K562 (cell line): ENCODE results near the gene ASCC1. TPM values are rescaled to one million over a fixed set of nuclear protein-coding genes. Genes with fewer than 3 reads are reported as not detected.
A peak's percentile ranks its signal among the peaks of the same experiment; 100 is the strongest.

Source experiments
- CBX5 ChIP-seq: IDR thresholded peaks from 2 replicates; pipeline ENCODE4 v1.6.1; 2014; ENCODE audit warnings: low read depth, borderline replicate concordance
- FOXK2 ChIP-seq, 2 experiments: fragments of 450-650 bp; IDR thresholded peaks in 1 of 2; conservative IDR thresholded peaks in 1 of 2; 2 replicates each; pipeline ENCODE4 v1.6.1; 2016; ENCODE audit warnings: low read depth in 2 of 2, mild to moderate bottlenecking in 1 of 2
- HEY1 ChIP-seq: fragments of 250-450 bp; sonication (Bioruptor Pico); IDR thresholded peaks from 2 replicates; pipeline ENCODE4 v1.5.0; 2020; ENCODE audit warnings: mild to moderate bottlenecking, moderate library complexity, borderline replicate concordance
- HMG20A ChIP-seq: fragments of 450-650 bp; formaldehyde crosslinking; conservative IDR thresholded peaks from 2 replicates; pipeline ENCODE4 v1.4.0; 2020; ENCODE audit warnings: mild to moderate bottlenecking, mixed read lengths
- NCOA2 ChIP-seq, 2 experiments: fragments of 450-650 bp; IDR thresholded peaks; 2 replicates each; pipeline ENCODE4 v1.6.1; 2018; ENCODE audit warnings: mild to moderate bottlenecking in 2 of 2, moderate library complexity in 1 of 2; ENCODE audit not compliant: partially characterized antibody in 2 of 2
- NFIC ChIP-seq: fragments of 450-650 bp; IDR thresholded peaks from 2 replicates; pipeline ENCODE4 v1.6.1; 2017; ENCODE audit warnings: mild to moderate bottlenecking, inconsistent platforms
- SIN3B ChIP-seq: fragments of 450-650 bp; IDR thresholded peaks from 2 replicates; pipeline ENCODE4 v1.6.1; 2017; ENCODE audit warnings: low read depth, mild to moderate bottlenecking, moderate library complexity
- SIRT6 ChIP-seq: IDR thresholded peaks from one replicate; pipeline ENCODE4 v1.6.1; 2012; ENCODE audit warnings: low read depth, mild to moderate bottlenecking, control low read depth, inconsistent platforms, low read length, moderate library complexity
- STAT5B ChIP-seq: fragments of 250-450 bp; sonication (Bioruptor Pico); IDR thresholded peaks from 2 replicates; pipeline ENCODE4 v1.8.0; 2021; ENCODE audit warnings: mild to moderate bottlenecking, inconsistent platforms
- TAF7 ChIP-seq: fragments of 450-650 bp; IDR thresholded peaks from 2 replicates; pipeline ENCODE4 v1.6.1; 2016; ENCODE audit warnings: missing genetic modification characterization, missing compliant biosample characterization
- ZBTB8A ChIP-seq: fragments of 450-650 bp; IDR thresholded peaks from 2 replicates; pipeline ENCODE4 v1.6.1; 2018; ENCODE audit warnings: mild to moderate bottlenecking, moderate library complexity; ENCODE audit not compliant: partially characterized antibody
- ZNF274 ChIP-seq: IDR thresholded peaks from 2 replicates; pipeline ENCODE4 v1.6.1; 2011; ENCODE audit warnings: low read depth, mild to moderate bottlenecking, low read length, moderate library complexity, borderline replicate concordance
- ZNF507 ChIP-seq: conservative IDR thresholded peaks from 2 replicates; pipeline ENCODE4 v1.6.1; 2017; ENCODE audit warnings: missing genetic modification characterization, missing compliant biosample characterization
- ZNF707 ChIP-seq: fragments of 250-450 bp; sonication (Bioruptor Pico); conservative IDR thresholded peaks from 2 replicates; pipeline ENCODE4 v1.8.0; 2022; ENCODE audit warnings: inconsistent platforms, mild to moderate bottlenecking, moderate library complexity
- ZNF780A ChIP-seq: fragments of 250-450 bp; sonication (Bioruptor Pico); IDR thresholded peaks from 2 replicates; pipeline ENCODE4 v1.5.0; 2021; ENCODE audit warnings: mild to moderate bottlenecking
- ZNF830 ChIP-seq: fragments of 250-450 bp; sonication (Bioruptor Pico); IDR thresholded peaks from 2 replicates; pipeline ENCODE4 v1.5.0; 2021; ENCODE audit warnings: mild to moderate bottlenecking
- polyA plus RNA-seq, 8 experiments: library from polyadenylated mRNA; depleted of rRNA in 4 of 8; stranded (reverse) in 5 of 8; unstranded in 3 of 8; fragments of >200 nt; fragmentation: Nextera tagmentation in 2 of 8; fragmentation: Illumina TruSeq in 1 of 8; extraction: Ambion mirVana in 2 of 8; extraction: Trizol in 1 of 8; gene quantifications; 2 replicates each; pipeline versions ENCODE4 v1.2.1 to v1.2.3, GENCODE V29; 2011 to 2014; ENCODE audit warnings: inconsistent platforms in 1 of 8, missing spikeins in 1 of 8
- total RNA-seq, 7 experiments: library from RNA; depleted of rRNA in 6 of 7; stranded (reverse); fragments of >200 nt in 6 of 7; fragmentation: Illumina TruSeq in 2 of 7; extraction: Trizol in 2 of 7; gene quantifications; 2 replicates each; pipeline versions ENCODE4 v1.2.1 to v1.2.3, GENCODE V29; 2011 to 2021; ENCODE audit warnings: low replicate concordance in 1 of 7
- TF ChIP-seq, protein P1 (sequence below): fragments of 250-450 bp; sonication (Bioruptor Pico); IDR thresholded peaks from 2 replicates; pipeline ENCODE4 v1.8.0; 2021; ENCODE audit warnings: mild to moderate bottlenecking, moderate library complexity
- TF ChIP-seq, protein P2 (sequence below): sonication (generic); formaldehyde crosslinking; IDR thresholded peaks from 2 replicates; pipeline ENCODE4 v1.8.0; 2022; ENCODE audit warnings: missing genetic modification reagents, mild to moderate bottlenecking, borderline replicate concordance
- TF ChIP-seq, protein P3 (sequence below): sonication (generic); formaldehyde crosslinking; IDR thresholded peaks from 2 replicates; pipeline ENCODE4 v1.8.1; 2022; ENCODE audit warnings: missing genetic modification reagents
- TF ChIP-seq, protein P4 (sequence below): fragments of 450-650 bp; IDR thresholded peaks from 2 replicates; pipeline ENCODE4 v1.6.1; 2016
- TF ChIP-seq, protein P5 (sequence below): fragments of 250-450 bp; sonication (Bioruptor Pico); IDR thresholded peaks from 2 replicates; pipeline ENCODE4 v1.5.0; 2021

The ASCC1 gene
- total and polyA plus RNA-seq, 9 of the 15 experiments (the other 6 are each of a cell fraction or from before 2014, with no cell fraction given): 31.7 to 73.3 (median 52.8) TPM

DNA sequence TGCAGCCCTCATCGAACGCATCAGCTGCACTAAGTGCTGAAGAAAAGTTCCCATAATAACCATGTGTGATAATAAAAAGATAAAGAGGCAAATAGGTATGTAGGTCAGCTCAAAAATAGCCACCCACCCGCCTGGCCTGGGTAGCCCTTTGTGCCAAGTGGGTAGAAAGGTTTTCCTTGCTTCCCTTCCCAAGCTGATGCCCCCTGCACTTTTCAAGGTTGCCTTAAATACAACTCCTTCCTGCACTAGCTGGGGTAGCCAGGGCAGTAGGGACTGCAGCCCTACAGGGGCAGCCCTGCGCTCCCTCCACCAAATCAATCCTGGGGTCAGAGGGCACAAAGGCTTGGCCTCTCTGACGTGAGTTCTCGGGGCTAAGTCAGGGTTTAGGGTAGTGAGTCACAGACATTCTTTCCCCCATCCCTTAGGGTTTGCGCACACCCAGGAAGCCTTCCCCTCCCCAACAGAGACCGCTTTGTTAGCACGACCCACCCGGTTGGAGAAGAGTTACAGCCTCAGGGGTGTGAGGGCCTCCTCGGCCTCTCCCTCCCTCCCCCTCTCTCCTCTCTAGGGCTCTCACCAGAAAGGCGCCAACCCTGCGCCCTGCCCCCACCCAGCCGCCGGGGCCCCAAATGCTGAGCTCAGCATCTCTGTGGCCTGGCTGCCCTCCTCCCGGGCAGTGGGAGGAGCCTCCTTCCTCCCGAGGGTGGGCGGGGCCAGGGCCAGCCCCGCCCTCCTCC is 44.3 kb upstream of the ASCC1 start (continued):
- no peak for TF ChIP-seq ZBTB8A
- TF ChIP-seq SIN3B: no peak
- TF ChIP-seq, protein P1, sequence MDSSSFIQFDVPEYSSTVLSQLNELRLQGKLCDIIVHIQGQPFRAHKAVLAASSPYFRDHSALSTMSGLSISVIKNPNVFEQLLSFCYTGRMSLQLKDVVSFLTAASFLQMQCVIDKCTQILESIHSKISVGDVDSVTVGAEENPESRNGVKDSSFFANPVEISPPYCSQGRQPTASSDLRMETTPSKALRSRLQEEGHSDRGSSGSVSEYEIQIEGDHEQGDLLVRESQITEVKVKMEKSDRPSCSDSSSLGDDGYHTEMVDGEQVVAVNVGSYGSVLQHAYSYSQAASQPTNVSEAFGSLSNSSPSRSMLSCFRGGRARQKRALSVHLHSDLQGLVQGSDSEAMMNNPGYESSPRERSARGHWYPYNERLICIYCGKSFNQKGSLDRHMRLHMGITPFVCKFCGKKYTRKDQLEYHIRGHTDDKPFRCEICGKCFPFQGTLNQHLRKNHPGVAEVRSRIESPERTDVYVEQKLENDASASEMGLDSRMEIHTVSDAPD (CRISPR knock-in tag): no peak
- TF ChIP-seq HMG20A (CRISPR knock-in tag): no peak
- no peak for TF ChIP-seq CBX5
- TF ChIP-seq SIRT6: no peak
- TF ChIP-seq ZNF707: no peak
- TF ChIP-seq ZNF780A (CRISPR knock-in tag): no peak
- no peak for TF ChIP-seq FOXK2 (conservative IDR thresholded peaks at IDR 0.05 in 1 of 2, IDR thresholded peaks at IDR 0.05 in 1 of 2; ENCODE audit: low read depth in 2 of 2)
- TF ChIP-seq, protein P2, sequence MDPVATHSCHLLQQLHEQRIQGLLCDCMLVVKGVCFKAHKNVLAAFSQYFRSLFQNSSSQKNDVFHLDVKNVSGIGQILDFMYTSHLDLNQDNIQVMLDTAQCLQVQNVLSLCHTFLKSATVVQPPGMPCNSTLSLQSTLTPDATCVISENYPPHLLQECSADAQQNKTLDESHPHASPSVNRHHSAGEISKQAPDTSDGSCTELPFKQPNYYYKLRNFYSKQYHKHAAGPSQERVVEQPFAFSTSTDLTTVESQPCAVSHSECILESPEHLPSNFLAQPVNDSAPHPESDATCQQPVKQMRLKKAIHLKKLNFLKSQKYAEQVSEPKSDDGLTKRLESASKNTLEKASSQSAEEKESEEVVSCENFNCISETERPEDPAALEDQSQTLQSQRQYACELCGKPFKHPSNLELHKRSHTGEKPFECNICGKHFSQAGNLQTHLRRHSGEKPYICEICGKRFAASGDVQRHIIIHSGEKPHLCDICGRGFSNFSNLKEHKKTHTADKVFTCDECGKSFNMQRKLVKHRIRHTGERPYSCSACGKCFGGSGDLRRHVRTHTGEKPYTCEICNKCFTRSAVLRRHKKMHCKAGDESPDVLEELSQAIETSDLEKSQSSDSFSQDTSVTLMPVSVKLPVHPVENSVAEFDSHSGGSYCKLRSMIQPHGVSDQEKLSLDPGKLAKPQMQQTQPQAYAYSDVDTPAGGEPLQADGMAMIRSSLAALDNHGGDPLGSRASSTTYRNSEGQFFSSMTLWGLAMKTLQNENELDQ: no peak
- TF ChIP-seq, protein P3, sequence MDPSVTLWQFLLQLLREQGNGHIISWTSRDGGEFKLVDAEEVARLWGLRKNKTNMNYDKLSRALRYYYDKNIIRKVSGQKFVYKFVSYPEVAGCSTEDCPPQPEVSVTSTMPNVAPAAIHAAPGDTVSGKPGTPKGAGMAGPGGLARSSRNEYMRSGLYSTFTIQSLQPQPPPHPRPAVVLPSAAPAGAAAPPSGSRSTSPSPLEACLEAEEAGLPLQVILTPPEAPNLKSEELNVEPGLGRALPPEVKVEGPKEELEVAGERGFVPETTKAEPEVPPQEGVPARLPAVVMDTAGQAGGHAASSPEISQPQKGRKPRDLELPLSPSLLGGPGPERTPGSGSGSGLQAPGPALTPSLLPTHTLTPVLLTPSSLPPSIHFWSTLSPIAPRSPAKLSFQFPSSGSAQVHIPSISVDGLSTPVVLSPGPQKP (CRISPR knock-in tag): no peak
- TF ChIP-seq, protein P4, sequence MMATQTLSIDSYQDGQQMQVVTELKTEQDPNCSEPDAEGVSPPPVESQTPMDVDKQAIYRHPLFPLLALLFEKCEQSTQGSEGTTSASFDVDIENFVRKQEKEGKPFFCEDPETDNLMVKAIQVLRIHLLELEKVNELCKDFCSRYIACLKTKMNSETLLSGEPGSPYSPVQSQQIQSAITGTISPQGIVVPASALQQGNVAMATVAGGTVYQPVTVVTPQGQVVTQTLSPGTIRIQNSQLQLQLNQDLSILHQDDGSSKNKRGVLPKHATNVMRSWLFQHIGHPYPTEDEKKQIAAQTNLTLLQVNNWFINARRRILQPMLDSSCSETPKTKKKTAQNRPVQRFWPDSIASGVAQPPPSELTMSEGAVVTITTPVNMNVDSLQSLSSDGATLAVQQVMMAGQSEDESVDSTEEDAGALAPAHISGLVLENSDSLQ: 0 out of 2 replicates have a peak, but pooled peaks have one; percentile 3
- peak; percentile 61; the same call in 1 of the 2 replicates for TF ChIP-seq NFIC
- TF ChIP-seq ZNF830 (CRISPR knock-in tag): 0 out of 2 replicates have a peak, but pooled peaks have one; percentile 36
- TF ChIP-seq STAT5B: no peak
- TF ChIP-seq ZNF274: no peak
- TF ChIP-seq HEY1 (CRISPR knock-in tag): no peak
- no peak for TF ChIP-seq NCOA2 (IDR thresholded peaks at IDR 0.05; ENCODE audit: partially characterized antibody in 2 of 2)
- TF ChIP-seq, protein P5, sequence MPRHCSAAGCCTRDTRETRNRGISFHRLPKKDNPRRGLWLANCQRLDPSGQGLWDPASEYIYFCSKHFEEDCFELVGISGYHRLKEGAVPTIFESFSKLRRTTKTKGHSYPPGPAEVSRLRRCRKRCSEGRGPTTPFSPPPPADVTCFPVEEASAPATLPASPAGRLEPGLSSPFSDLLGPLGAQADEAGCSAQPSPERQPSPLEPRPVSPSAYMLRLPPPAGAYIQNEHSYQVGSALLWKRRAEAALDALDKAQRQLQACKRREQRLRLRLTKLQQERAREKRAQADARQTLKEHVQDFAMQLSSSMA (CRISPR knock-in tag): 0 out of 2 replicates have a peak, but pooled peaks have one; percentile 78
- no peak for TF ChIP-seq ZNF507 (tag)
- TF ChIP-seq TAF7: peak; percentile 49; the same call in 1 of the 2 replicates
